GM23338 (cell line): Measurements from ENCODE around the gene FBXL20. TPM values are rescaled to one million over a fixed set of nuclear protein-coding genes. Genes with fewer than 3 reads are reported as not detected.
A peak's percentile ranks its signal among the peaks of the same experiment; 100 is the strongest.
"Not testable (repeated sequence)": the region's sequence is repeated elsewhere in the genome, so short reads cannot be mapped to it uniquely, and the experiment has no call there.

ENCODE experiments used
- ATAC-seq: fragments of 200-7000 bp; cut with Tn5 transposase; 3 replicates; pipeline ENCODE4 v1.9.1; 2020
- DNase-seq: peaks from one replicate; pipeline ENCODE4 v3.0.0-alpha.2; 2015; ENCODE audit warnings: low spot score
- H2AFZ ChIP-seq: fragments of 200-600 bp; sonication (generic); 2 replicates; pipeline ENCODE4 v1.8.0; 2016; ENCODE audit warnings: antibody characterized with exemption, mild to moderate bottlenecking, moderate library complexity
- H3F3A ChIP-seq: fragments of 200-600 bp; sonication (generic); replicated peaks from 2 replicates; pipeline ENCODE4 v1.8.0; 2017; ENCODE audit warnings: antibody characterized with exemption, mixed run types, low read depth
- H3K27ac ChIP-seq: fragments of 200-600 bp; sonication (generic); 2 replicates; pipeline ENCODE4 v1.6.1; 2016; ENCODE audit warnings: low read depth
- H3K27me3 ChIP-seq: fragments of 200-600 bp; sonication (generic); 2 replicates; pipeline ENCODE4 v1.8.0; 2016; ENCODE audit warnings: mild to moderate bottlenecking, mixed run types, moderate library complexity; ENCODE audit not compliant: insufficient read depth
- H3K36me3 ChIP-seq: fragments of 200-600 bp; sonication (generic); 2 replicates; pipeline ENCODE4 v1.8.0; 2016; ENCODE audit warnings: mild to moderate bottlenecking; ENCODE audit not compliant: insufficient read depth
- H3K4me1 ChIP-seq: fragments of 200-600 bp; sonication (generic); 2 replicates; pipeline ENCODE4 v1.8.0; 2016; ENCODE audit warnings: mild to moderate bottlenecking, moderate library complexity; ENCODE audit not compliant: insufficient read depth
- H3K4me2 ChIP-seq: fragments of 200-600 bp; sonication (generic); 2 replicates; pipeline ENCODE4 v1.7.1; 2017; ENCODE audit warnings: mixed run types
- H3K4me3 ChIP-seq: fragments of 200-600 bp; sonication (generic); 2 replicates; pipeline ENCODE4 v1.6.1; 2016; ENCODE audit warnings: mixed run types
- H3K79me2 ChIP-seq: fragments of 200-600 bp; sonication (generic); replicated peaks from 2 replicates; pipeline ENCODE4 v1.8.0; 2017; ENCODE audit warnings: mild to moderate bottlenecking; ENCODE audit not compliant: insufficient read depth
- H3K9me2 ChIP-seq: fragments of 200-600 bp; sonication (generic); 2 replicates; pipeline ENCODE4 v1.8.0; 2017; ENCODE audit not compliant: insufficient read depth
- H4K20me1 ChIP-seq: fragments of 200-600 bp; sonication (generic); replicated peaks from 2 replicates; pipeline ENCODE4 v1.8.0; 2017; ENCODE audit warnings: mild to moderate bottlenecking; ENCODE audit not compliant: insufficient read depth
- H3K27ac Mint-ChIP-seq: 2 replicates; pipeline ENCODE4 v1.8.0; 2020; ENCODE audit warnings: inconsistent platforms, mild to moderate bottlenecking, moderate library complexity, mixed read lengths
- H3K27me3 Mint-ChIP-seq: 3 replicates; pipeline ENCODE4 v1.8.0; 2022; ENCODE audit warnings: low read depth, mild to moderate bottlenecking, moderate library complexity, mixed read lengths, inconsistent platforms; ENCODE audit not compliant: insufficient read depth, poor library complexity
- H3K36me3 Mint-ChIP-seq: 3 replicates; pipeline ENCODE4 v1.8.0; 2021; ENCODE audit warnings: low read depth, mild to moderate bottlenecking, inconsistent platforms, moderate library complexity, mixed read lengths
- H3K4me1 Mint-ChIP-seq: 3 replicates; pipeline ENCODE4 v1.8.0; 2020; ENCODE audit warnings: mild to moderate bottlenecking, inconsistent platforms, mixed read lengths
- H3K4me3 Mint-ChIP-seq: 3 replicates; pipeline ENCODE4 v1.8.0; 2021; ENCODE audit warnings: moderate library complexity, mild to moderate bottlenecking, inconsistent platforms, mixed read lengths
- H3K9me3 Mint-ChIP-seq: 3 replicates; pipeline ENCODE4 v1.8.0; 2020; ENCODE audit warnings: moderate library complexity, mild to moderate bottlenecking, inconsistent platforms, mixed read lengths
- CREB1 ChIP-seq: fragments of 250-450 bp; sonication (Bioruptor Pico); IDR thresholded peaks from 2 replicates; pipeline ENCODE4 v1.5.0; 2020; ENCODE audit warnings: low read depth, mild to moderate bottlenecking, moderate library complexity
- POLR2AphosphoS5 ChIP-seq: IDR thresholded peaks from 2 replicates; pipeline ENCODE4 v1.6.1; 2016; ENCODE audit warnings: antibody characterized with exemption, low read depth
- REST ChIP-seq: IDR thresholded peaks from one replicate; pipeline ENCODE4 v1.6.1; 2018; ENCODE audit warnings: antibody characterized with exemption; ENCODE audit not compliant: unreplicated experiment
- ZNF114 ChIP-seq: fragments of 250-450 bp; sonication (Bioruptor Pico); IDR thresholded peaks from 2 replicates; pipeline ENCODE4 v1.5.0; 2020; ENCODE audit warnings: mild to moderate bottlenecking, moderate library complexity
- polyA plus RNA-seq: library from polyadenylated mRNA; unstranded; fragments of >200 nt; fragmentation: Nextera tagmentation; extraction: Ambion mirVana; gene quantifications from 2 replicates; pipeline ENCODE4 v1.2.1, GENCODE V29; 2016
- total RNA-seq: library from RNA; depleted of rRNA; stranded (reverse); fragments of >200 nt; shearing (Covaris generic); gene quantifications from 2 replicates; pipeline ENCODE4 v1.2.3, GENCODE V29; 2014
- TF ChIP-seq, protein P1 (sequence below), 2 experiments: fragments of 200-600 bp in 1 of 2; sonication (generic) in 1 of 2; conservative IDR thresholded peaks; 2 replicates each; pipeline versions ENCODE4 v1.5.1 to v1.6.1; 2016 to 2017; ENCODE audit warnings: antibody characterized with exemption in 2 of 2, low read depth in 2 of 2, mild to moderate bottlenecking in 2 of 2, moderate library complexity in 1 of 2
- TF ChIP-seq, protein P2 (sequence below): IDR thresholded peaks from 2 replicates; pipeline ENCODE4 v1.6.1; 2016; ENCODE audit warnings: antibody characterized with exemption

The FBXL20 gene
- total and polyA plus RNA-seq, 2 experiments from 2014 or later, result 2.9 to 6.9 TPM

DNA sequence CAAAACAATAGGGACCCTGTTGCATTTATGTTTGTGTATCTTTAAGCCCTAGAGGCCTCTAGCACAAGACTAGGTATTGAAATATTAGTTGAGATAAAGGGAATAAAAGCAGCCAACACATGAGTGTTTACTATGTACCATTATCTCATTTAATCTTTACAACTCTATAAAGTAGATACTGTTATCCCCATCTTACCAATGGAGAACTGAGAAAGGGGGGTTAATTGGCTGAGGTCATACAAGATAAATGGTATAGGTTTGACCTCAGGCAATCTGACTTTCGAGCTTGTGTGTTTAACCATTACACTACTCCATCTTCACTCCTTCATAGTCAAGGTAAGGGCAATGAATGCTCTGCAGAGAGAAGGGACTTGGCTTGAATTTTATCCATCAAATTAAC is 149.4 kb downstream of the FBXL20 start (continued):
- no peak for TF ChIP-seq CREB1 (CRISPR knock-in tag)
- TF ChIP-seq, protein P1, sequence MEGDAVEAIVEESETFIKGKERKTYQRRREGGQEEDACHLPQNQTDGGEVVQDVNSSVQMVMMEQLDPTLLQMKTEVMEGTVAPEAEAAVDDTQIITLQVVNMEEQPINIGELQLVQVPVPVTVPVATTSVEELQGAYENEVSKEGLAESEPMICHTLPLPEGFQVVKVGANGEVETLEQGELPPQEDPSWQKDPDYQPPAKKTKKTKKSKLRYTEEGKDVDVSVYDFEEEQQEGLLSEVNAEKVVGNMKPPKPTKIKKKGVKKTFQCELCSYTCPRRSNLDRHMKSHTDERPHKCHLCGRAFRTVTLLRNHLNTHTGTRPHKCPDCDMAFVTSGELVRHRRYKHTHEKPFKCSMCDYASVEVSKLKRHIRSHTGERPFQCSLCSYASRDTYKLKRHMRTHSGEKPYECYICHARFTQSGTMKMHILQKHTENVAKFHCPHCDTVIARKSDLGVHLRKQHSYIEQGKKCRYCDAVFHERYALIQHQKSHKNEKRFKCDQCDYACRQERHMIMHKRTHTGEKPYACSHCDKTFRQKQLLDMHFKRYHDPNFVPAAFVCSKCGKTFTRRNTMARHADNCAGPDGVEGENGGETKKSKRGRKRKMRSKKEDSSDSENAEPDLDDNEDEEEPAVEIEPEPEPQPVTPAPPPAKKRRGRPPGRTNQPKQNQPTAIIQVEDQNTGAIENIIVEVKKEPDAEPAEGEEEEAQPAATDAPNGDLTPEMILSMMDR (conservative IDR thresholded peaks at IDR 0.05; ENCODE audit: low read depth in 2 of 2), result no peak
- no peak for TF ChIP-seq REST
- TF ChIP-seq ZNF114 (CRISPR knock-in tag), result no peak
- TF ChIP-seq, protein P2, sequence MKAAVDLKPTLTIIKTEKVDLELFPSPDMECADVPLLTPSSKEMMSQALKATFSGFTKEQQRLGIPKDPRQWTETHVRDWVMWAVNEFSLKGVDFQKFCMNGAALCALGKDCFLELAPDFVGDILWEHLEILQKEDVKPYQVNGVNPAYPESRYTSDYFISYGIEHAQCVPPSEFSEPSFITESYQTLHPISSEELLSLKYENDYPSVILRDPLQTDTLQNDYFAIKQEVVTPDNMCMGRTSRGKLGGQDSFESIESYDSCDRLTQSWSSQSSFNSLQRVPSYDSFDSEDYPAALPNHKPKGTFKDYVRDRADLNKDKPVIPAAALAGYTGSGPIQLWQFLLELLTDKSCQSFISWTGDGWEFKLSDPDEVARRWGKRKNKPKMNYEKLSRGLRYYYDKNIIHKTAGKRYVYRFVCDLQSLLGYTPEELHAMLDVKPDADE, result no peak
- no peak for TF ChIP-seq POLR2AphosphoS5

DNA sequence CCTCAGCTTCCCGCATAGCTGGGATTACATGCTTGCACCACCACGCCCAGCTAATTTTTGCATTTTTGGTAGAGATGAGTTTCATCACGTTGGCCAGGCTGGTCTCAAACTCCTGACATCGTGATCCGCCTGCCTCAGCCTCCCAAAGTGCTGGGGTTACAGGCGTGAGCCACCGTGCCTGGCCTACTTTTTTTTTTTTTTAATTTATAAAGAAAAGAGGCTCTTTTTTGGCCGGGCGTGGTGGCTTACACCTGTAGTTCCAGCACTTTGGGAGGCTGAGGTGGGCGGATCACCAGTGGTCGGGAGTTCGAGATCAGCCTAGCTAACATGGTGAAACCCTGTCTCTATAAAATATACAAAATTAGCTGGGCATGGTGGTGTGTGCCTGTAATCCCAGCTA is 151.3 kb downstream of the FBXL20 start:
- H3K36me3 Mint-ChIP-seq, H3K4me2 ChIP-seq, ATAC-seq, H3K9me2 ChIP-seq, H3K27me3 ChIP-seq, H3K79me2 ChIP-seq, H3F3A ChIP-seq, DNase-seq, H3K27ac ChIP-seq, H3K4me1 ChIP-seq, H3K4me3 Mint-ChIP-seq, H3K36me3 ChIP-seq, H4K20me1 ChIP-seq, H3K27ac Mint-ChIP-seq, H3K9me3 Mint-ChIP-seq, H2AFZ ChIP-seq, H3K4me3 ChIP-seq: not testable (repeated sequence)
- H3K27me3 Mint-ChIP-seq, result peaks cover 12% of the 10 kb centered on the region
- H3K4me1 Mint-ChIP-seq, result peaks cover 10% of the 10 kb centered on the region; the same call in 2 of the 3 replicates

GRCh38 chr17:39246274-39246673 is 155.2 kb downstream of the FBXL20 start:
- Mint-ChIP-seq H3K4me3 (no peak overlapping the region), H3K4me1 (peaks cover 20% of the 10 kb centered on the region; the same call in 2 of the 3 replicates), H3K27me3 (peaks cover 18% of the 10 kb centered on the region), H3K9me3 (no peaks in the 10 kb centered on the region), H3K27ac (no peak overlapping the region), H3K36me3 (no peaks in the 10 kb centered on the region)
- Histone ChIP-seq H3K27ac (no peak overlapping the region), H3K4me2 (no peak overlapping the region), H3F3A (peaks cover 3% of the 10 kb centered on the region; the same call in 1 of the 2 replicates), H4K20me1 (no peaks in the 10 kb centered on the region), H3K4me3 (no peak overlapping the region), H3K9me2 (no peaks in the 10 kb centered on the region), H3K27me3 (no peaks in the 10 kb centered on the region), H3K79me2 (no peaks in the 10 kb centered on the region), H3K4me1 (peaks cover 5% of the 10 kb centered on the region; the same call in 1 of the 2 replicates), H2AFZ (0 out of 2 replicates have a peak overlapping the region, but pooled peaks have one; percentile 23), H3K36me3 (no peaks in the 10 kb centered on the region)
- ATAC-seq (no peak), DNase-seq (peak; percentile 21)
- TF ChIP-seq, protein P1 (conservative IDR thresholded peaks at IDR 0.05; ENCODE audit: low read depth in 2 of 2), result 0 out of 4 replicates have a peak, but pooled peaks of 1 of the 2 experiments have one; percentile 24
- no peak for TF ChIP-seq ZNF114 (CRISPR knock-in tag)
